GM21360 (cell line): ENCODE results near the gene OSBPL3.
"Not testable (repeated sequence)": the region's sequence is repeated elsewhere in the genome, so short reads cannot be mapped to it uniquely, and the experiment has no call there.

Experiments used
- ATAC-seq: cut with Tn5 transposase; IDR thresholded peaks from one replicate; pipeline ENCODE4 v1.9.1; 2021; ENCODE audit warnings: mild to moderate bottlenecking, moderate library complexity; ENCODE audit not compliant: unreplicated experiment

OSBPL3 gene

GRCh38 chr7:24812305-24812945 is 167.6 kb downstream of the OSBPL3 start:
- ATAC-seq = no peak

- no peak for ATAC-seq
These were observed 171.5 kb downstream of the OSBPL3 start for GRCh38 chr7:24808518-24808917.

GRCh38 chr7:24802300-24802699 is 177.7 kb downstream of the OSBPL3 start:
- ATAC-seq = no peak

GRCh38 chr7:24801883-24802282 is 178.1 kb downstream of the OSBPL3 start:
- ATAC-seq = no peak

DNA sequence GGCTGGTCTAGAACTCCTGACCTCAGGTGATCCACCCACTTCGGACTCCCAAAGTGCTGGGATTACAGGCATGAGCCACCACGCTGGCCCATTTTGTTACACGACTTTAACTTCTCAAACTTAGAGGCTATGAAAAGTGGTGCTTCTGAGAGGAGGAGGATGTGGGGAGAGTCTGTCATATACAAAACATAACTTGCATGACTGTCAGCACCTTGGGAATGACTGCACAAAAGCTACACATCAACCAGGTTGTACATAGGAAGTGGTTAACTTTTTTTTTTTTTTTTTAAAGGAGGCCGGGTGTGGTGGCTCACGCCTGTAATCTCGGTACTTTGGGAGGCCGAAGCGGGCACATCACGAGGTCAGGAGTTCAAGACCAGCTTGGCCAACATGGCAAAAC is 179.3 kb downstream of the OSBPL3 start:
- ATAC-seq = no peak

- ATAC-seq = no peak
These were observed 179.9 kb downstream of the OSBPL3 start for GRCh38 chr7:24800073-24800472.

DNA sequence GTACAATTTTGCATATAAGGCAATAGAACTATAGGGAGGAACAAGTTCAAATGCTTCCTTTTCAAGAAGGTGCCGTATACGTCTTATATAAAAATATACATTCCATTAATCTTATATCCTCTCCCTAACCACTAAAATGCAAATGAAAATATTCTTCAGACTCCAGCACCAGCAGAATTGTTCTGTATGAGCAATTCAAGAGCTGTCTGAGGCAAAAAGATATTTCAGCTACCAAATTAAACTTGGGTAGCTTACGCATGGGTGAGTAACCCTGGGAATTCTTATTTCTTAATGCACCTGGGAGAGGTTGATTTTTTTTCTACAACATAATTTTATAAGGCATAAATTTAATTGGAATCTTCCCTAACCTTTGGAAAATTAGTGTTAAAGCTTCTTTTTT is 180.5 kb downstream of the OSBPL3 start:
- no peak for ATAC-seq

DNA sequence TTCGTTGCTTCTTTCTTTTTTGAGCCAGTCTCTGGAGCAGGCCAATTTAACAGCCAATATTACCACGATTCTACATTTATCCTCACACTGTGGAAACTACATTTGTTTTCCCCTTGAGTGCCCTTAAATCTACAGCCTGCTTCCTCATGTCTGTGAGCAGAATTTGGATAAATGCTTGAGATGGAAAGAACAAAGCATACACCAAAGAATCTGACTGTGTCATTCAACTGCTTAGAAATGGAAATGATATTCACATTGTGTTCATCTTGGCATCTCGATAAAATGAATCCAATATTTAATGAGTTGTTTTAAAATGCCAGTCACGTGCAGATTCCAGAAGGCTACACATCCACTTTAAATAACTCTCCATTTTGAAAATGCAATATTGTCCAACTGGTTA is 181.7 kb downstream of the OSBPL3 start:
- no peak for ATAC-seq

DNA sequence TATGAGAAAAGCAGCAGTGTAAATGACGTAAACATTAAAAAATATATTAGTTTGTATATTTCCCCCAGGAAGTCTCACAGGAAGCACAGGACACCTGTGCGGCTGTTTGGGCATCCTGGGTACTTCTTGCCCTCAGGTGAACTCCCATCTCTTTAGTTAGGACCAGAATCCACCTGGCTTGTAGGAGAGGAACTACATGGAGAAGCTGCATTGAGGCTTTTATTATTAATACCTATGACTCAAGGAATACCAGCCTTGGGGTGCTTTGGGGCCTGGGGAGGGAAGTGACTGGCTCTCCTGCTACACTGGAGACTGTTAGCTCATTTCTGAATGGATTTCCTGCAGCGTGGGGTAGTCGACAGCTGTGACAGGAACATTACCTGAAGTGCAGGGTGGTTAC is 182.7 kb downstream of the OSBPL3 start:
- no peak for ATAC-seq

DNA sequence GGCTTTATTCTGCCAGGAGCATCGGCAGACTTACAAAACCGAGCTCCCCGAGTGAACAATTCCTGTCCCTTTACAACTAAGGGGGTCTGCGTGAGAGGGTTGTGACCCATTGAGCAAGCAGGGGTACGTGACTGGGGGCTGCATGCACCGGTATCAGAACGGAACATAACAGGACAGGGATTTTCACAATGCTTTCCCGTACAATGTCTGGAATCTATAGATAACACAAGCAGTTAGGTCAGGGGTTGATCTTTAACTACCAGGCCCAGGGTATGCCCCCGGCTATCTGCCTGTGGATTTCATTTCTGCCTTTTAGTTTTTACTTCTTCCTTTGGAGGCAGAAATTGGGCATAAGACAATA is 184.6 kb downstream of the OSBPL3 start:
- no peak for ATAC-seq

GRCh38 chr7:24794751-24795406 is 185.1 kb downstream of the OSBPL3 start:
- ATAC-seq = not testable (repeated sequence)

DNA sequence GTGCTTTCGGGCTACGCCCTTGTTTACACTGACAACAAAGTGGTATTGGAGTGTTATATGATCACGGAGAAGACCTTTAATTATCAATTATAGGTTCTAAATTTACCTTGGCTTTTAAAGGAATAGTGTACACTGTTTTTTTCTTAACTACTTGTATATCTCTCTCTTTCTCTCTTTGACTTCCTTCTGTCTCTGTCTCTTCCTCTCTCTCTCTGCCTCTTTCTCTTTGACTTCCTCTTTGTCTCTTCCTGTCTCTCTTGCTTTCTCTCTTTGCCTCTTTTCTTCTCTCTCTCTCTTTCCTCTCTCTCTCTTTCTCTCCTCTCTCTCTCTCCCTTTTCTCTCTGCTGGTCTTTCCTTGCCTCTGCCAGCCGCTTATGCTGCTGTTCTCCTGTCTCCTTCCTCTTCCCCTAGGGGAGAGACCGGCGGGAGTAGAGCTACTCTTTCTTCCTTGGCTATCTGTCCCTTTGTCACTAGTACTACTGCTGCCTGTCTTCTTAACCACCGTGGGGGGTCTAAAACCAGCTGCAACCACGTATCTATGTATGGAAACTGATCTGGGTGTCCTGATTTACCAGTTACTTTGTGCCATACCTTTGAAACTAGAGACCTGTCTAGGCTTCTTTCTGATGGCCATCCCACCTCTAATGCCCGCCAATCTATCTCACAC is 185.9 kb downstream of the OSBPL3 start:
- no peak for ATAC-seq

DNA sequence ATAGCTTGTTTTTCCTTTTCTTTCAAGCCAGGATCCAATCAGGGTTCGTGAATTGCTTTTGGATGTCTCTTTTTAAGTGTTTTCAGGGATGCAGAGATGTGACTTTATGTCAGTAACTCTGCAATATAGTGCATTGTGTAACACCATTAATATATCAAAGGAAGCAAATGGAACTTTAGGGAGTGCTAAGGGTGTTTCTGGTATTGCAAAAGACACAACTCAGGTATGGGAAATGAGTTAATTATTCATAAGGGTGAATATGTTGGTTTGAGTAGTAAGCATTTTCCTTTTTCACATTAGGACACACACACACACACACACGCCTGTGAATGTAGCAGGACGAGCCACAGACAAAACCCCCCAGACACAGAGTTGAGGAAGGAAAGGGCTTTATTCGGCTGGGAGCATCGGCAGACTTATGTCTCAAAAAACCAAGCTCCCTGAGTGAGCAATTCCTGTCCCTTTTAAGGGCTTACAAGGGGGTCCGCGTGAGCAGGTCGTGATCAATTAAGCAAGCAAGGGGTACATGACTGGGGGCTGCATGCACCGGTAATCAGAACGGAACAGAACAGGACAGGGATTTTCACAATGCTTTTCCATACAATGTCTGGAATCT is 190.9 kb downstream of the OSBPL3 start:
- no peak for ATAC-seq

DNA sequence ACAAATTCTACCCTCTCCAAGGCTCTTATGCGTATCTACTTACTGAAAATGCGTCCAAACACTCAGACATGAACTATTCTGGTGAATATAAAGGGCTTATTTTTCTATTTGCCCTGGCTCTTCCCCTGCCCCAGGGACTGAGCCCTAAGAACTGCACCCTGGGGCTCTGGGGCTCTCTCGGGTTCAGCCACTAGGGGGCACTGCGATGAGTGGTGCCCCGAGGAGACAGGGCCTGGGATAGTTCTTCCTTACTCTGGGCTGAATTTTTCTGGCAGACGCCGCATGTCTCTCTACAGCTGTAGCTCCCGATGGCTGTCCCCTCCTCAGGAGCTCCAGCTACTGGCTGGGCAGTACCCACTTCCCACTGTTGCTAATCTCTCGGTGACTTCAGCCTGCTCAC is 191.9 kb downstream of the OSBPL3 start:
- ATAC-seq = no peak

- ATAC-seq = peak; percentile 76
These were observed 193.0 kb downstream of the OSBPL3 start for GRCh38 chr7:24786941-24787340.

GRCh38 chr7:24786306-24786705 is 193.7 kb downstream of the OSBPL3 start:
- no peak for ATAC-seq

DNA sequence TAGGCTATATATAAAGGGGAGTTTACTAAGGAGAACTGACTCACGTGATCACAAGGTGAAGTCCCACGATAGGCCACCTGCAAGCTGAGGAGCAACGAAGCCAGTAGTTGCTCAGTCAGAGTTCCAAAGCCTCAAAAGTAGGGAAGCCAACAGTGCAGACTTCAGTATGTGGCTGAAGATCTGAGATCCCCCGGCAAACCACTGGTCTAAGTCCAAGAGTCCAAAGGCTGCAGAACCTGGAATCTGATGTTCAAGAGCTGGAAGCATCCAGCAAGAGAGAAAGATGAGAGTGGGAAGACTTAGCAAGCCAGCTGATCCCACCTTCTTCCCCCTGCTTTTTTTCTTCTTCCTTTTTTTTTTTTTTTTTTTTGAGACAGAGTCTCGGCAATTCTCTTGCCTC is 195.7 kb downstream of the OSBPL3 start:
- ATAC-seq = no peak

GRCh38 chr7:24783698-24784097 is 196.3 kb downstream of the OSBPL3 start:
- no peak for ATAC-seq

DNA sequence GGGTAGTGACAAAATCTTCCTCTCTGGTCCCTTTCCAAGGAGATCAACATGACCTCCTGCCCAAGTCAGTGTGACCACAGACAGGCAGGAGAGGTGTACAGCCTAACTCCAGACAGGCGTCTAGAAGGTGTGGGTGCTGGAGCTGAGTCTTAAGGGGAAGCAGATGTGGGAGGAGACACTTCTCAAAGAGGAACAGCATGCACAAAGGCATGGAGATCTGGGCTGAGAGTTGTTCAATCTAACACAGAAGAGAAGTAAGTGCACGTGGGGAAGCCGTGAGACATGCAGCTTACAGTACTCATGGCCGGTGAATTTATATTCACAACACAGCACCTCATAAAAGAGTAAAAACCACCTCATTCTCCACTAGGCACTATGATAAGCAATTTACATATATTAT is 198.9 kb downstream of the OSBPL3 start:
- no peak for ATAC-seq

DNA sequence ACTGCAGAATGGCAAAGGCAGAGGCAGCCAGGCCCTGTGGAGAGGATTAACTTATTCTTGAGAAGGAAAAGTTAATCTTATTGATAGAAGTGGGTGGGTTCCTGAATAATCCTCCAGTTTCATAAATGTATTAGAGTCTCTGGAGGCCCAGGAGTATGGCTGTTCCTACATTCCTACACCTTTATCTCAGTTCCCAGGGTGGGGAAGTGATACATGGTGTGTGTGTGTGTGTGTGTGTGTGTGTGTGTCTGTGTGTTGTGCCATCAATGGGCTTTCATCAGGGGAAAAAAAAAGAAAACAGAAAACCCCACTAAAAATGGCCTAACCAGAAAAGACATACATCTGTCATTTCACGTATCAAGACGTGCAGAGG is 200.7 kb downstream of the OSBPL3 start:
- no peak for ATAC-seq

- ATAC-seq = peak; percentile 49
These were observed 201.3 kb downstream of the OSBPL3 start for GRCh38 chr7:24778543-24779282.
